C4-2B (cell line): ENCODE measurements around the gene RAB1A.

ENCODE experiments used
- ZFX ChIP-seq: fragments of 450-650 bp; IDR thresholded peaks from 2 replicates; pipeline ENCODE4 v1.6.1; 2017
- TF ChIP-seq, protein P1 (sequence below): fragments of 450-650 bp; conservative IDR thresholded peaks from 2 replicates; pipeline ENCODE4 v1.5.1; 2017; ENCODE audit warnings: mild to moderate bottlenecking

DNA sequence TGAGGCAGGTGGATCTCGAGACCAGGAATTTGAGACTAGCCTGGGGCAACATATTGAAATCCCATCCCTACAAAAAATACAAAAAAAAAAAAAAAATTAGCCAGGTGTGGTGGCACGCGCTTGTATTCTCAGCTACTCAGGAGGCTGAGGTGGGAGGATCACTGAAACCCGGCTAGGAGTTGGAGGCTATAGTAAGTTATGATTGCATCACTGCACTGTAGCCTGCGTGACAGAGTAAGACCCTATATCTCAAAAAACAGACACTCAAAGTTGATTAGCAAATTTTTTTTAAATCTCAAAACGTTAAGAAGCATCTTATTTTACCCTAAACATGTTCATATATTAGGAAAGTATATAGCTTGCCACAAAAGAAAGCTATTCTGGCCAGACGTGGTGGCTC is 7.6 kb downstream of the RAB1A start:
- TF ChIP-seq, protein P1, sequence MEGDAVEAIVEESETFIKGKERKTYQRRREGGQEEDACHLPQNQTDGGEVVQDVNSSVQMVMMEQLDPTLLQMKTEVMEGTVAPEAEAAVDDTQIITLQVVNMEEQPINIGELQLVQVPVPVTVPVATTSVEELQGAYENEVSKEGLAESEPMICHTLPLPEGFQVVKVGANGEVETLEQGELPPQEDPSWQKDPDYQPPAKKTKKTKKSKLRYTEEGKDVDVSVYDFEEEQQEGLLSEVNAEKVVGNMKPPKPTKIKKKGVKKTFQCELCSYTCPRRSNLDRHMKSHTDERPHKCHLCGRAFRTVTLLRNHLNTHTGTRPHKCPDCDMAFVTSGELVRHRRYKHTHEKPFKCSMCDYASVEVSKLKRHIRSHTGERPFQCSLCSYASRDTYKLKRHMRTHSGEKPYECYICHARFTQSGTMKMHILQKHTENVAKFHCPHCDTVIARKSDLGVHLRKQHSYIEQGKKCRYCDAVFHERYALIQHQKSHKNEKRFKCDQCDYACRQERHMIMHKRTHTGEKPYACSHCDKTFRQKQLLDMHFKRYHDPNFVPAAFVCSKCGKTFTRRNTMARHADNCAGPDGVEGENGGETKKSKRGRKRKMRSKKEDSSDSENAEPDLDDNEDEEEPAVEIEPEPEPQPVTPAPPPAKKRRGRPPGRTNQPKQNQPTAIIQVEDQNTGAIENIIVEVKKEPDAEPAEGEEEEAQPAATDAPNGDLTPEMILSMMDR = no peak
- no peak for TF ChIP-seq ZFX
